Naive B cell (primary cell): ENCODE data around the gene GNA15. TPM values are rescaled to one million over a fixed set of nuclear protein-coding genes. Genes with fewer than 3 reads are reported as not detected.

Source experiments
- ATAC-seq, 2 donors: fragments of 150-1000 bp; cut with Tn5 transposase; 2 replicates each; pipeline ENCODE4 v1.10.0; 2021; ENCODE audit warnings: low read depth in 2 of 2, mild to moderate bottlenecking in 2 of 2, moderate library complexity in 2 of 2
- DNase-seq: peaks from one replicate; pipeline ENCODE4 v3.0.0; 2022
- H3K27ac Mint-ChIP-seq, 6 donors: one replicate each; pipeline ENCODE4 v1.8.0; 2020 to 2022; ENCODE audit warnings: mild to moderate bottlenecking in 6 of 6, mixed read lengths in 6 of 6, moderate library complexity in 5 of 6, inconsistent platforms in 2 of 6
- H3K27me3 Mint-ChIP-seq, 3 donors: one replicate each; pipeline ENCODE4 v1.8.0; 2021 to 2022; ENCODE audit warnings: mixed read lengths in 3 of 3, mild to moderate bottlenecking in 1 of 3
- H3K36me3 Mint-ChIP-seq, 2 donors: one replicate each; pipeline ENCODE4 v1.8.0; 2020 to 2022; ENCODE audit warnings: mixed read lengths in 2 of 2, inconsistent platforms in 1 of 2, mild to moderate bottlenecking in 1 of 2
- H3K4me1 Mint-ChIP-seq, 3 donors: one replicate each; pipeline ENCODE4 v1.8.0; 2020 to 2022; ENCODE audit warnings: mixed read lengths in 3 of 3, inconsistent platforms in 1 of 3, mild to moderate bottlenecking in 1 of 3, moderate library complexity in 1 of 3
- H3K4me3 Mint-ChIP-seq, 8 donors: one replicate each; pipeline ENCODE4 v1.8.0; 2020 to 2022; ENCODE audit warnings: mild to moderate bottlenecking in 8 of 8, mixed read lengths in 8 of 8, moderate library complexity in 8 of 8, inconsistent platforms in 2 of 8
- H3K9me3 Mint-ChIP-seq, 7 donors: one replicate each; pipeline ENCODE4 v1.8.0; 2020 to 2022; ENCODE audit warnings: mixed read lengths in 7 of 7, mild to moderate bottlenecking in 5 of 7, inconsistent platforms in 2 of 7, moderate library complexity in 1 of 7
- polyA plus RNA-seq, 6 donors: library from polyadenylated mRNA; unstranded; fragments of 300-500 nt; fragmentation: Illumina TruSeq; gene quantifications; one replicate each; pipeline ENCODE4 v1.2.3, GENCODE V29; 2021; ENCODE audit warnings: low read depth in 6 of 6

Gene GNA15
- polyA plus RNA-seq, 6 donors from 2014 or later: 0.21 to 0.59 (median 0.53) TPM; not detected in 3

DNA sequence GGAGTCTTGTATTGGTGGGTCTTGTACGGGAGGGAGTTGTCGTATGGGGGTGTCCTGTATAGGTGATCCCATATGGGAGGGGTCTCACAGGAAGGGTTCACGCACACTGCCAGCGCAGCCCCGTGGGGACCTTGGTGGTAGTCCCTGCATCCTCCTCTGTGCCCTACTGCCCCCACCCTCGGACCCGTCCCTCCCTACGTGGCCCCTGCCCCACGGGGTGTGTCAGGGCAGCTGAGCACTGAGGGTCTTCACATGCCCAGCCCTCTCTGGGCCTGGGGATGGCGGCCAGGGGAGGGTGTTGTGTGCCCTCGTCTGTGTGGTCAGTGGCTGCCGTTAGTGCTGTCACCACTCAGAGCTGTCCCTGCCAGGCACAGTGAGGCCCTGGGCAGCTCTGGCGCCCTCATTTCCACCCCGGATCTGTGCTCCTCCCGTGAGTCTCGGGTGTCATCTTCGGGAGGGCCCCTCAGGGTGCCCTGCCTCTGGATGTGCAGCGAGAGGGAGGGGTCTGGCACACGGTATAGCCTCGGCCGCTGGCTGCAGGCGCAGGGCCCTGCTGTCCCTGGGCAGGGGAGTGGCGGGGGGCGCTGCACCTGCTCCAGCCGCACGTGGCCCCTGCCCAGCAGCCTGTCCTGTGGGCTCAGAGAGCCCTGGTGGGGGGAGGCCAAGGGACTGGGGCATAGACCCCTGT, 16.0 kb upstream of the GNA15 start:
- no peaks in the 10 kb centered on the region for H3K27me3 Mint-ChIP-seq
- ATAC-seq: no peak

GRCh38 chr19:3120611-3121276, 15.1 kb upstream of the GNA15 start:
- no peaks in the 10 kb centered on the region for H3K9me3 Mint-ChIP-seq
- H3K4me3 Mint-ChIP-seq: no peak overlapping the region
- ATAC-seq (no peak), DNase-seq (no peak)
- H3K27me3 Mint-ChIP-seq: peaks cover 0 to 3% (median 0%) of the 10 kb centered on the region in 3 donors
- no peak overlapping the region for H3K27ac Mint-ChIP-seq
- peaks cover 12 to 15% (median 15%) of the 10 kb centered on the region in 3 donors for H3K4me1 Mint-ChIP-seq
- no peaks in the 10 kb centered on the region for H3K36me3 Mint-ChIP-seq

More for the DNA sequence above, 16.0 kb upstream of the GNA15 start:
- H3K4me1 Mint-ChIP-seq: peaks cover 5 to 6% (median 6%) of the 10 kb centered on the region in 3 donors
- no peak overlapping the region for H3K27ac Mint-ChIP-seq
- H3K9me3 Mint-ChIP-seq: no peaks in the 10 kb centered on the region
- H3K4me3 Mint-ChIP-seq: no peak overlapping the region
- no peak for DNase-seq
- no peaks in the 10 kb centered on the region for H3K36me3 Mint-ChIP-seq

GRCh38 chr19:3121396-3121795, 14.4 kb upstream of the GNA15 start:
- peaks cover 0 to 4% (median 0%) of the 10 kb centered on the region in 3 donors for H3K27me3 Mint-ChIP-seq
- peak overlapping the region in 1 of 6 donors; percentile 60 for H3K27ac Mint-ChIP-seq
- H3K4me3 Mint-ChIP-seq: no peak overlapping the region
- H3K9me3 Mint-ChIP-seq: no peaks in the 10 kb centered on the region
- ATAC-seq (no peak), DNase-seq (no peak)
- H3K4me1 Mint-ChIP-seq: peaks cover 15 to 20% (median 18%) of the 10 kb centered on the region in 3 donors
- H3K36me3 Mint-ChIP-seq: no peaks in the 10 kb centered on the region

GRCh38 chr19:3121821-3122511, 13.9 kb upstream of the GNA15 start:
- H3K27ac Mint-ChIP-seq: no peak overlapping the region
- peaks cover 15 to 20% (median 18%) of the 10 kb centered on the region in 3 donors for H3K4me1 Mint-ChIP-seq
- ATAC-seq (no peak), DNase-seq (no peak)
- H3K36me3 Mint-ChIP-seq: no peaks in the 10 kb centered on the region
- H3K27me3 Mint-ChIP-seq: peaks cover 0 to 4% (median 0%) of the 10 kb centered on the region in 3 donors
- no peaks in the 10 kb centered on the region for H3K9me3 Mint-ChIP-seq
- no peak overlapping the region for H3K4me3 Mint-ChIP-seq

DNA sequence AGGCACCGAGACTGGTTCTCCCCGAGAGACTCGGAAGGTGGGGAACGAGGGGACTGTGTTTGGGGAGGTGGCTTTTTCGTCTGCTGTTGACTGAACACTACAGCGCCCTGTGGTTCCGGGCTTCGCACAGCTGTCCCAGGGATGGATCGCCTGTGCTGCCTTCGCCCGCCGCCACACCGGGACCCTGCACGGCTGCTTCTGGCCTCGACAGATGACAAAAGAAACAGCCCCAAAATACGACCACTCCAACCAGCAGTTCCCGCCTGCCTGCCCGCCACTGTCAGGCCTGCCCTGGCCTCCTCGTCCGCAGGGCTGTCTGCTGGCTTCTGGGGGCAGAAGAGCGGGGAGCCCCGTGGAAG, 13.3 kb upstream of the GNA15 start:
- ATAC-seq (no peak), DNase-seq (no peak)
- peaks cover 15 to 20% (median 18%) of the 10 kb centered on the region in 3 donors for H3K4me1 Mint-ChIP-seq
- H3K27me3 Mint-ChIP-seq: peaks cover 0 to 4% (median 0%) of the 10 kb centered on the region in 3 donors
- H3K27ac Mint-ChIP-seq: no peak overlapping the region
- H3K36me3 Mint-ChIP-seq: no peaks in the 10 kb centered on the region
- no peak overlapping the region for H3K4me3 Mint-ChIP-seq
- no peaks in the 10 kb centered on the region for H3K9me3 Mint-ChIP-seq

DNA sequence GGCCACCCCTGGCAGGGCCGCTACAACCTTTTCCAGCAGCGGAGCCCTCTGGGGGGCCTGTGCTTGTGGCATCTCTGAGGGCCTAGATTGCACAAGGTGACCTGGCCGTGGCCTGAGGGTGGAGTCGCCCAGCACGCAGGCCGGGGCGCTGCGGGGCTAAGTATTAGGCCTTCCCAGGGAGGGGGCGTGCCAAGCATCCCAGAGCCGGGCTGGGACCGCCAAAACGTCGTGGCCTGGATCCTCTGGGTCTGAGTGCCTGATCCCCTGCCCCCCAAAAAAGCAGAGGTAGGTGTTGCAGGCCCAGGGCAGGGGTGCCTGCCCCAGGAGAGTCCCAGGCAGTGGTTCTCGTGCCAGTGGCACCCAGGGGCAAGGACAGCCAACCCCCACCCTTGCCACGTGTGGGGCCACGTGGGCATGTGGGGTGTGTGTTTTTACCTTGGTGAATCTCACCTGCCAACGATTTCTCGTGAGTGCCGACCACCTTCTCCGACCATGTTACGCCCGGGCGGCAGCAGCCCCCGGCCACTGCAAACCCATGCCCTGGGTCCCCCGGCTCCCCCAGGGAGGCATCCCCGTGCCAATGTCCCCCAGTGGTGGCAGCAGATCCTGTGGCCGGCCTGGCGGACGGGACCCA, 12.6 kb upstream of the GNA15 start:
- DNase-seq (no peak), ATAC-seq (no peak)
- Mint-ChIP-seq H3K4me1 (peaks cover 15 to 20% (median 18%) of the 10 kb centered on the region in 3 donors), H3K4me3 (no peak overlapping the region), H3K36me3 (no peaks in the 10 kb centered on the region), H3K27ac (peak overlapping the region in 1 of 6 donors; percentile 63), H3K27me3 (peaks cover 0 to 4% (median 0%) of the 10 kb centered on the region in 3 donors), H3K9me3 (no peaks in the 10 kb centered on the region)

DNA sequence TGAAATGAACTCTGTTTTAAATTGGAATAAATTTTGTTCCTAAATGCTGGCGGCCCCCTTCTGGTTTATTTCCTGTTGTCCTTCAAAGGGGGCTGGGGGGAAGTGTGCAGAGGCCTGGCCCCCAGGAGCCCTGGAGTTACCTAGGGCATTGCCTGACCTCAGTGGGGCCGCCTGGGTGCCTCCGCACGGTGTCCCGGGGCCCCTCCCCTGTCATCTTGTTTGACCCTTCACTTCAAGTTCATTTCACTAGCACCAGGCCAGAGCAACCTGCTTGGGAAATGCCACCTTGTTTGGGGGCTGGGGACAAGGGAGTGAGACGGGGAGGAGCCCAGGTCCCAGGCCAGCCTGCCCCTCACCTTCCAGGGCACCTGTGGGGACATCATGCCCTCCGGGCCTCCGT, 11.9 kb upstream of the GNA15 start:
- Mint-ChIP-seq H3K36me3 (no peaks in the 10 kb centered on the region), H3K4me1 (peaks cover 15 to 20% (median 19%) of the 10 kb centered on the region in 3 donors), H3K9me3 (no peaks in the 10 kb centered on the region), H3K27me3 (peaks cover 0 to 4% (median 0%) of the 10 kb centered on the region in 3 donors), H3K4me3 (peak overlapping the region in 2 of 8 donors; percentile 64 to 69), H3K27ac (no peak overlapping the region)
- no peak for DNase-seq
- no peak for ATAC-seq

DNA sequence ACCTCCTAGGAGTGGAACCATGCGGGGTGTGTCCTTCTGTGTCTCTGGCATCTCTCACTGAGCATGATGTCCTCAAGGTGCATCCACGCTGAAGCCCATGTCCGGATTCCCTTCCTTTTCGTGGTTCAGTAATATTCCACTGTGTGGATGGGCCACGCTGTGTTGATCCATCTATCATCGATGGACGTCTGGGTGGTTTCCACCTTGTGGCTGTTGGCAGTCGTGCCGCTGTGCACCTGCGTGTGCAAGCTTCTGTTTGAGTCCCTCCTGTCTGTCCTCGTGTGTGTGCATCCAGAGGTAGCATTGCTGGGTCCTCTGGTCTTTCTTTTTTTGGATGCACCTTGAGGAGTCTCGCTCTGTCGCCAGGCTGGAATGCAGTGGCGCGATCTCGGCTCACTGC, 11.2 kb upstream of the GNA15 start:
- H3K4me3 Mint-ChIP-seq: peak overlapping the region in 2 of 8 donors; percentile 64 to 83
- peak overlapping the region in 3 of 6 donors; percentile 53 to 72 (median 58) for H3K27ac Mint-ChIP-seq
- ATAC-seq: peak; percentile 27 to 52

DNA sequence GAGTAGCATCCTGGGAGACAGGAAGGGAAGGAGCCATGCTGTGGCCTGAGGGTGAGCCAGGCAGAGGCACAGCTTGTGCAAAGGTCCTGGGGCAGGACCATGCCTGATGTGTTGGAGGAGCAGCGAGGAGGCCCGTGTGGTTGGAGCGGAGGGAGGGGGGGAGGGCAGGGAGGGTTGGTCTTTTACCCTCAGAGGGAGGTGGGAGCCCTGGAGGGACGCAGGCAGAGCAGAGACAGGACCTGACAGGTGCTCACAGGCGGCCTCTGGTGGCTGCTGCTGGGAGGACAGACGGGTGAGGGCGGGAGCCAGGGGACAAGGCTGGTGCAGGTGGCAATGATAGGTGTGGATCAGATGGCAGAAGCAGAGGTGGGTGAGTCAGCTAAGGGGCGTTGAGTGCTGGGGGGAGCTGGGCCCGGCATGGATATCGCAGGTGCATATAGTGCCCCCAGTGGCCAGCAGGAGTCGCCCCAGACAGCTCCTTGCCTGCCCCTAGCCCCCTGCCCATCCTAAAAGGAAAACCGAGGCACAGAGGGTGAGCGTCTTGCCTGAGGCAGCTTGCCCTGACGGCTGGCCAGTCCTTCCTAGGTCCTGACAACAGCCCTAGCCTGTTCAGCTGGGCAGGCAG, 9.8 kb upstream of the GNA15 start:
- Mint-ChIP-seq H3K4me3 (peak overlapping the region in 2 of 8 donors; percentile 56 to 64), H3K4me1 (peaks cover 15 to 23% (median 20%) of the 10 kb centered on the region in 3 donors), H3K36me3 (no peaks in the 10 kb centered on the region), H3K27me3 (peaks cover 0 to 4% (median 0%) of the 10 kb centered on the region in 3 donors), H3K27ac (peak overlapping the region in 2 of 6 donors; percentile 52 to 78), H3K9me3 (no peaks in the 10 kb centered on the region)
- DNase-seq (peak; percentile 41), ATAC-seq (peak; percentile 70 to 72)

More for the DNA sequence above, 11.2 kb upstream of the GNA15 start:
- DNase-seq: no peak
- peaks cover 0 to 4% (median 0%) of the 10 kb centered on the region in 3 donors for H3K27me3 Mint-ChIP-seq
- H3K36me3 Mint-ChIP-seq: no peaks in the 10 kb centered on the region
- H3K4me1 Mint-ChIP-seq: peaks cover 15 to 23% (median 20%) of the 10 kb centered on the region in 3 donors
- no peaks in the 10 kb centered on the region for H3K9me3 Mint-ChIP-seq

- H3K27me3 Mint-ChIP-seq: peaks cover 0 to 10% (median 0%) of the 10 kb centered on the region in 3 donors
- no peak overlapping the region for H3K4me3 Mint-ChIP-seq
- no peaks in the 10 kb centered on the region for H3K9me3 Mint-ChIP-seq
- H3K4me1 Mint-ChIP-seq: peaks cover 24 to 38% (median 34%) of the 10 kb centered on the region in 3 donors
- H3K27ac Mint-ChIP-seq: no peak overlapping the region
- no peaks in the 10 kb centered on the region for H3K36me3 Mint-ChIP-seq
- DNase-seq (no peak), ATAC-seq (no peak)
Observed at GRCh38 chr19:3129112-3129511, 6.7 kb upstream of the GNA15 start.

DNA sequence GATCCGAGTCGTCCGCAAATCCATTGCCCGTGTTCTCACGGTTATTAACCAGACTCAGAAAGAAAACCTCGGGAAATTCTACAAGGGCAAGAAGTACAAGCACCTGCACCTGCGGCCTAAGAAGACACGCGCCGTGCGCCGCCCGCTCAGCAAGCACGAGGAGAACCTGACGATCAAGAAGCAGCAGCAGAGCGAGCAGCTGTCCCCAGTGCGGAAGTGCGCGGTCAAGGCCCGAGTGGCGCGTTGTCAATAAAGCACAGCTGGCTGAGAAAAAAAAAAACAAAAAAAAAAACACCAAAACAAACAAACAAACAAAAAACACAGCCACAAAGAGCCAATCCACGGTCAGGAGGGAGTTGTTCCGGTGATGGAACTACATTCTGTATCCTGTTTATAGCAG, 4.7 kb upstream of the GNA15 start:
- Mint-ChIP-seq H3K4me3 (peak overlapping the region in 1 of 8 donors; percentile 40), H3K4me1 (peaks cover 9 to 24% (median 14%) of the 10 kb centered on the region in 3 donors), H3K27ac (peak overlapping the region in 4 of 6 donors; percentile 24 to 73 (median 40)), H3K36me3 (no peaks in the 10 kb centered on the region), H3K27me3 (peaks cover 0 to 7% (median 0%) of the 10 kb centered on the region in 3 donors), H3K9me3 (no peaks in the 10 kb centered on the region)
- no peak for DNase-seq
- no peak for ATAC-seq

DNA sequence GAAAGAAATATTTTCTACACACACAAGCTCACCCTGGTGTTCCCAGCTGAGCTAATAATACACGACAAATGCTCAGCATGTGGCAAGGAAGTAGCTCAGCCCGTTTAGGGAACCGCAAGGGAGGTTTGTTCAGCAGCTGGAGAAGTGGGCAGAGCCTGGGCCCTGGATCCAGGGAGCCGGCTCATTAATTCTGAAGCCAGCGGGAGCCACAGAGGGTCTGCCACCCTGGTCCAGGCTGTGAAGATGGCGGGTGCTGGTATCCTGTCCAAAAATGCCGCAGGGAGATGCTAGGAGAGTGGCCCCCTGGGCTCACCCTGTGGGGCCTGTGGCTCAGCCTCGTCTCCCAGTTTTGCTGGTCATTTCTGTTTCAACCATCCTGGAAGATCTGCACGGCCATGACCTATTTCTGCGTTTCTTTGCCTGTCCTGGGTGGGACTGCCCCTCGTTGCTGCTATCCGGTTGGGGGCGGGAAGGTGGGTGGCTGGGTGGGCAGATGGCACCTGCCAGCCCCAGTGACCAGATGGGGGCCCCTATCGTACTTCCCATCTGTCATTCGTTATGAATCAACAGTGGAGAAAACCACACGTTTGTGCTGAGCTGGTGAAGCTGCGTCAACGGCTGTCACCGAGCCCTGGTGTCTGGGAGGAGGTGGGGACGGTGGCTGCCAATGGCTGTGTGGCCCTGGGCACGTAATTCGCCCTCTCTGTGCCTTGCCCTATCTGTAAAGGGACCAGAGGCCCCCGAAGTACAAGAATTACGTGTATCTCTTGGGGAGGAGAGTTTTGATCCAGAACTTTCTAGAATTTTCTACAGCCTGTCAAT, 2.7 kb upstream of the GNA15 start:
- Mint-ChIP-seq H3K4me1 (peaks cover 9 to 35% (median 14%) of the 10 kb centered on the region in 3 donors), H3K9me3 (no peaks in the 10 kb centered on the region), H3K27ac (peak overlapping the region; percentile 67 to 95 (median 92)), H3K36me3 (no peaks in the 10 kb centered on the region), H3K4me3 (peak overlapping the region; percentile 23 to 76 (median 58)), H3K27me3 (peaks cover 0 to 17% (median 5%) of the 10 kb centered on the region in 3 donors)
- peak; percentile 79 for DNase-seq
- peak; percentile 84 to 85 for ATAC-seq
